Upper lobe of right lung (tissue), 1 donor: ENCODE data around the gene EEF2K. TPM values are rescaled to one million over a fixed set of nuclear protein-coding genes. Genes with fewer than 3 reads are reported as not detected.

Source experiments
- ATAC-seq: fragments of 200-7000 bp; cut with Tn5 transposase; one replicate; pipeline ENCODE4 v1.9.1; 2020; ENCODE audit warnings: mild to moderate bottlenecking, moderate library complexity
- DNase-seq: peaks from one replicate; pipeline ENCODE4 v3.0.0-alpha.2; 2020
- H3K27ac ChIP-seq: fragments of 200-600 bp; one replicate; pipeline ENCODE4 v1.8.0; 2022
- H3K27me3 ChIP-seq: fragments of 200-600 bp; one replicate; pipeline ENCODE4 v1.8.0; 2022; ENCODE audit warnings: mild to moderate bottlenecking
- H3K36me3 ChIP-seq: fragments of 200-600 bp; one replicate; pipeline ENCODE4 v1.8.0; 2022
- H3K4me1 ChIP-seq: fragments of 200-600 bp; one replicate; pipeline ENCODE4 v1.8.0; 2022
- H3K4me3 ChIP-seq: fragments of 200-600 bp; one replicate; pipeline ENCODE4 v1.8.0; 2022; ENCODE audit warnings: mild to moderate bottlenecking
- H3K9me3 ChIP-seq: fragments of 200-600 bp; one replicate; pipeline ENCODE4 v1.8.0; 2022
- CTCF ChIP-seq: fragments of 200-600 bp; IDR thresholded peaks from one replicate; pipeline ENCODE4 v1.8.0; 2022; ENCODE audit warnings: antibody characterized with exemption
- intact Hi-C: fragments of 100-400 bp; cut with DNase I; formaldehyde crosslinking; loops from one replicate; pipeline ENCODE4 v1.11.0; 2022
- total RNA-seq: library from RNA; stranded (reverse); fragmentation: NEBNext Ultra II Directional; extraction: Animal tissue kit (Norgen Biotek cat#: 25700); gene quantifications from one replicate; pipeline ENCODE4 v1.2.1, GENCODE V29; 2021
- donor health status: DM: no; HTN: yes; CAD: no; lungs with severe emphysema.

EEF2K gene
- total RNA-seq, 1 donor from 2014 or later, result 34.9 TPM

- H3K27me3 ChIP-seq, result no peaks in the 10 kb centered on the region
- ATAC-seq, result peak; percentile 82
- no peaks in the 10 kb centered on the region for H3K9me3 ChIP-seq
- peak; percentile 92 for TF ChIP-seq CTCF
- peaks cover 83% of the 10 kb centered on the region for H3K36me3 ChIP-seq
- no peaks in the 10 kb centered on the region for H3K4me1 ChIP-seq
- no peak overlapping the region for H3K27ac ChIP-seq
- intact Hi-C loops, result no loop called here
- DNase-seq, result peak; percentile 75
- no peak overlapping the region for H3K4me3 ChIP-seq
These were observed 115.4 kb downstream of the EEF2K start for GRCh38 chr16:22321340-22322001.

- TF ChIP-seq CTCF, result no peak
- no peak overlapping the region for H3K27ac ChIP-seq
- H3K9me3 ChIP-seq, result no peaks in the 10 kb centered on the region
- no peaks in the 10 kb centered on the region for H3K4me1 ChIP-seq
- peak; percentile 51 for DNase-seq
- intact Hi-C loops, result no loop called here
- H3K27me3 ChIP-seq, result no peaks in the 10 kb centered on the region
- ATAC-seq, result no peak
- H3K36me3 ChIP-seq, result peaks cover 83% of the 10 kb centered on the region
- no peak overlapping the region for H3K4me3 ChIP-seq
These were observed 116.0 kb downstream of the EEF2K start for GRCh38 chr16:22322021-22322471.

GRCh38 chr16:22322741-22323140 is 116.7 kb downstream of the EEF2K start:
- Histone ChIP-seq H3K9me3 (no peaks in the 10 kb centered on the region), H3K4me3 (no peak overlapping the region), H3K27ac (no peak overlapping the region), H3K27me3 (no peaks in the 10 kb centered on the region), H3K36me3 (peaks cover 83% of the 10 kb centered on the region), H3K4me1 (no peaks in the 10 kb centered on the region)
- no peak for TF ChIP-seq CTCF
- intact Hi-C loops, result no loop called here
- DNase-seq (peak; percentile 57), ATAC-seq (no peak)

GRCh38 chr16:22323173-22323958 is 117.3 kb downstream of the EEF2K start:
- no peak overlapping the region for H3K27ac ChIP-seq
- intact Hi-C loops, result no loop called here
- H3K27me3 ChIP-seq, result no peaks in the 10 kb centered on the region
- peaks cover 83% of the 10 kb centered on the region for H3K36me3 ChIP-seq
- DNase-seq (peak; percentile 57), ATAC-seq (no peak)
- TF ChIP-seq CTCF, result no peak
- H3K4me3 ChIP-seq, result no peak overlapping the region
- H3K4me1 ChIP-seq, result no peaks in the 10 kb centered on the region
- H3K9me3 ChIP-seq, result no peaks in the 10 kb centered on the region

- no peak for TF ChIP-seq CTCF
- Histone ChIP-seq H3K27ac (no peak overlapping the region), H3K9me3 (no peaks in the 10 kb centered on the region), H3K27me3 (no peaks in the 10 kb centered on the region), H3K36me3 (peaks cover 82% of the 10 kb centered on the region), H3K4me1 (no peaks in the 10 kb centered on the region), H3K4me3 (no peak overlapping the region)
- DNase-seq, result peak; percentile 35
- no peak for ATAC-seq
- intact Hi-C loops, result no loop called here
These were observed 118.1 kb downstream of the EEF2K start for GRCh38 chr16:22323959-22324786.
